Epithelial cell of proximal tubule (primary cell): Measurements from ENCODE around the gene MLLT11. TPM values are rescaled to one million over a fixed set of nuclear protein-coding genes. Genes with fewer than 3 reads are reported as not detected.
"Not testable (repeated sequence)": the region's sequence is repeated elsewhere in the genome, so short reads cannot be mapped to it uniquely, and the experiment has no call there.

Experiments
- DNase-seq: peaks from one replicate; pipeline ENCODE4 v3.0.0-alpha.2; 2011; ENCODE audit warnings: low read depth
- H3K4me3 ChIP-seq: 2 replicates; pipeline ENCODE4 v1.5.1; 2011; ENCODE audit warnings: low read depth, mild to moderate bottlenecking, low read length
- CTCF ChIP-seq: conservative IDR thresholded peaks from 2 replicates; pipeline ENCODE4 v1.5.1; 2012; ENCODE audit warnings: low read depth, mild to moderate bottlenecking, low read length
- total RNA-seq: library from RNA; depleted of rRNA; stranded (reverse); fragments of >200 nt; gene quantifications from 2 replicates; pipeline ENCODE4 v1.2.3, GENCODE V29; 2015

MLLT11 gene
- total RNA-seq, 1 donor from 2014 or later: 27.6 TPM

DNA sequence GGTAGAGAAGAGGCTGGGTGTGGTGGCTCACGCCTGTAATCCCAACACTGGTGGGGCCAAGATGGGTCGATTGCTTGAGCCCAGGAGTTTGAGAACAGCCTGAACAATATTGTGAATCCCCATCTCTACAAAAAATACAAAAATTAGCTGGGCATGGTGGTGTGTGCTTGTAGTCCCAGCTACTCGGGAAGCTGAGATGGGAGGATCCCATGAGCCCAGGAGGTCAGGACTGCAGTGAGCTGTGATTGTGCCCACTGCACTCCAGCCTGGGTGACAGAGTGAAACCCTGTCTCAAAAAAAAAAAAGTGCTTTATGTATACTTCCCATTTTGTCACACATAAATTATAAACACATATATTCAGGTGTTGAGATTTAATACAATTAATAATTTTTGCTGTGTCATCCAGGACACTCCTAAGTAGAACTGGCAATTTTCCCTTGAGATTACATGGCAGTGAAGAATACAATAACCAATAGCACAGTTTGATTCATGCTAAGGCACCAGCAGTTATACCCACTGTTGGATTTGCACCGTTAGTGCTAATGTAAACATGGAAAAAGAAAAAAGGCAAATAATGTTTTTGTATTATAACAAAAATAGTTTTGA lies 25.9 kb downstream of the MLLT11 start:
- H3K4me3 ChIP-seq: no peak overlapping the region
- DNase-seq: no peak
- TF ChIP-seq CTCF: no peak

GRCh38 chr1:151097426-151097825 lies 37.2 kb downstream of the MLLT11 start:
- DNase-seq, H3K4me3 ChIP-seq: not testable (repeated sequence)

DNA sequence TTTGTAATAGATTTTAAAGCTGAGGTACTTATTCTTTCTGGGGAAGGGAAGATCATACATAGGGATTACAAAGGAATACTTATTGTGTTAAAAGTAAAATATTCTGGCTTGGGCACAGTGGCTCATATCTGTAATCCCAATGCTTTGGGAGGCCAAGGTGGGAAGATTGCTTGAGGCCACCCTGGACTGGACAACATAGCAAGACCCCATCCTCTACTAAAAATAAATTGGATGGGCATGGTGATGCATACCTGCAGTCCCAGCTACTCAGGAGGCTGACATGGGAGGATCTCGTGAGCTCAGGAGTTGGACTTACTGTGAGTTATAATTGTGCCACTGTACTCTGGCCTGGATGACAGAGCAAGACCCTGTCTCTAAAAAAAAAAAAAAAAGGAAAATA lies 37.9 kb downstream of the MLLT11 start:
- H3K4me3 ChIP-seq: no peak overlapping the region
- no peak for DNase-seq
- TF ChIP-seq CTCF: no peak

DNA sequence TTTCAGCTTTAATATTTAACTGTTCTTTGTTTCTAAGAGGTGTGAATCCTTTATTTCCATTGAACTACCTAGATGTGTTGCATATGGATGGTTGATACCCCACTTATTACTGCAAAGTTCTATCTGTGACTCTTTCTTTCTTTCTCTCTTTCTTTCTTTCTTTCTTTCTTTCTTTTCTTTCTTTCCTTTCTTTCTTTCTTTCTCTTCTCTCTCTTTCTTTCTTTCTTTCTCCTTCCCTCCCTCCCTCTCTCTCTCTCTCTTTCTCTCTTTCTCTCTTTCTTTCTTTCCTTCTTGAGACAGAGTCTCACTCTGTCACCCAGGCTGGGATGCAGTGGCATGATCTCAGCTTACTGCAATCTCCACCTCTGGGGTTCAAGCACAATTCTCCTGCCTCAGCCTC lies 44.4 kb downstream of the MLLT11 start:
- DNase-seq: no peak
- no peak for TF ChIP-seq CTCF
- H3K4me3 ChIP-seq: no peak overlapping the region

GRCh38 chr1:151106894-151107293 lies 46.7 kb downstream of the MLLT11 start:
- no peak for TF ChIP-seq CTCF
- no peak overlapping the region for H3K4me3 ChIP-seq
- DNase-seq: no peak

GRCh38 chr1:151108331-151108730 lies 48.1 kb downstream of the MLLT11 start:
- H3K4me3 ChIP-seq: no peak overlapping the region
- no peak for TF ChIP-seq CTCF
- no peak for DNase-seq

- no peak for TF ChIP-seq CTCF
- DNase-seq: no peak
Observed at GRCh38 chr1:151113877-151114276, 53.7 kb downstream of the MLLT11 start.

More at GRCh38 chr1:151113877-151114276, 53.7 kb downstream of the MLLT11 start:
- no peak overlapping the region for H3K4me3 ChIP-seq

Other genes with a start within 250 kb of the MLLT11 start
- gene ARNT, start 183.8 kb upstream of the MLLT11 start, total RNA-seq: 13.9 and 22.2 TPM in 2 replicates
- not detected in 2 replicates for gene CTXND2, start 173.3 kb upstream of the MLLT11 start, total RNA-seq
- gene SETDB1, start 134.0 kb upstream of the MLLT11 start, total RNA-seq: 20.6 and 26.4 TPM in 2 replicates
- gene CERS2, start 85.6 kb upstream of the MLLT11 start, total RNA-seq: 96.1 and 165 TPM in 2 replicates
- gene ANXA9, start 78.1 kb upstream of the MLLT11 start, total RNA-seq: 0.12 and 1.2 TPM in 2 replicates
- gene MINDY1, start 53.5 kb upstream of the MLLT11 start, total RNA-seq: 13.0 and 14.6 TPM in 2 replicates
- gene PRUNE1, start 51.9 kb upstream of the MLLT11 start, total RNA-seq: 14.8 and 15.2 TPM in 2 replicates
- gene BNIPL, start 23.8 kb upstream of the MLLT11 start, total RNA-seq: 0.14 TPM in 1 of 2 replicates, not detected in the other
- 3.0 and 3.1 TPM in 2 replicates for gene C1orf56, start 12.6 kb upstream of the MLLT11 start, total RNA-seq
- gene CDC42SE1, start 775 bp upstream of the MLLT11 start, total RNA-seq: 85.4 and 94.8 TPM in 2 replicates
- 5.4 and 6.1 TPM in 2 replicates for gene GABPB2, start 10.4 kb downstream of the MLLT11 start, total RNA-seq
- gene SEMA6C, start 86.2 kb downstream of the MLLT11 start, total RNA-seq: 2.2 and 6.0 TPM in 2 replicates
- gene TNFAIP8L2, start 96.3 kb downstream of the MLLT11 start, total RNA-seq: not detected in 2 replicates
- gene LYSMD1, start 105.5 kb downstream of the MLLT11 start, total RNA-seq: 4.5 and 7.2 TPM in 2 replicates
- 44.9 and 47.8 TPM in 2 replicates for gene SCNM1, start 105.7 kb downstream of the MLLT11 start, total RNA-seq
- gene TMOD4, start 115.6 kb downstream of the MLLT11 start, total RNA-seq: 0.46 TPM in 1 of 2 replicates, not detected in the other
- 68.6 and 87.0 TPM in 2 replicates for gene VPS72, start 129.8 kb downstream of the MLLT11 start, total RNA-seq
- gene PIP5K1A, start 138.2 kb downstream of the MLLT11 start, total RNA-seq: 62.1 and 68.9 TPM in 2 replicates
- gene PSMD4, start 194.3 kb downstream of the MLLT11 start, total RNA-seq: 213 and 225 TPM in 2 replicates
- 14.0 and 16.9 TPM in 2 replicates for gene ZNF687, start 221.9 kb downstream of the MLLT11 start, total RNA-seq